ENCODE results near the gene CLTRN.
"Not testable (repeated sequence)": the region's sequence is repeated elsewhere in the genome, so short reads cannot be mapped to it uniquely, and the experiment has no call there.

The CLTRN gene, protein sequence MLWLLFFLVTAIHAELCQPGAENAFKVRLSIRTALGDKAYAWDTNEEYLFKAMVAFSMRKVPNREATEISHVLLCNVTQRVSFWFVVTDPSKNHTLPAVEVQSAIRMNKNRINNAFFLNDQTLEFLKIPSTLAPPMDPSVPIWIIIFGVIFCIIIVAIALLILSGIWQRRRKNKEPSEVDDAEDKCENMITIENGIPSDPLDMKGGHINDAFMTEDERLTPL

DNA sequence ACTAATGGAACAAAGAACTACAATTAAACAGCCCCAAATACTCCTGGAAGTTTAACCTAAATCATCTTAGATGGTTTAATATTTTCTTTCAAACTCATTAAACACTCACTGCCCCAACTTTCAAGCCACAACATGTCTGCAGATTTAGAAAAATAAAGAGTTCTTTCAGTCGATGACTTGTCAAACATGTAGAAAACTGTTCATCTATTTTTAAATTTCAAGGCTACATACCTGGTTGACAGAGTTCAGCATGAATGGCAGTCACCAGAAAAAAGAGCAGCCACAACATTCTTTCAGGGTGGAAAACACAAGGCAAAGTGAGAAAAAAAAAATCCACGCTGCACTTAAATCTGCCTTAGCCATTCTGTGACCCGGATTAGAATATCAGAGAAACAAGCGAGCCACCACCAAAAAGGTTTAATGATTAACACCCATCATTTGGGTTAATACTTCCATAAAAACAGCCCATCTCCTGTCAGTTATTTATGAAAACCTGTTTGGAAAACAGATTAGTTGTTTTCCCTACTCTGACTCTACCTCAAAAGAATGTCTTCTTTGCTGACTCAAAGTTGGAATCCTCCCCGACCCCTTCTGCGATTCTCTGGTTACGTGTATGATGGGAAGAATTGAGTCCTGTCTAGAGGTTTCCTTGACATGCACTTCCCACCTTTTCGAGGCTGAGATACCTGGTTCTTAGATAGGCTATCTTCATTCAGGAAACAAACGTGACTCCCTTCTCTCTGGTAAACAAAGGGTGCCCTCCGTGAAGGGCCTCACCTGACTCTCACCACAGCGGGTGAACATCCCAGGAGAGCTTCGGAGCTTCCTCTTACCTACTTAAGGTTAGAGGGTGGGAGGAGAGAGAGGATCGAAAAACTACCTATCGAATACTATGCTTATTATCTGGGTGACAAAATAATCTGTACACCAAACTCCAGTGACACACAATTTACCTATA is at the start of gene CLTRN:
CLTRN (minus strand) TSS at position 319 of the 958 bp plus-strand sequence; CDS start at position 289, 30 bp downstream.
- DNase-seq (ENCODE audit: low spot score), result no peak

DNA sequence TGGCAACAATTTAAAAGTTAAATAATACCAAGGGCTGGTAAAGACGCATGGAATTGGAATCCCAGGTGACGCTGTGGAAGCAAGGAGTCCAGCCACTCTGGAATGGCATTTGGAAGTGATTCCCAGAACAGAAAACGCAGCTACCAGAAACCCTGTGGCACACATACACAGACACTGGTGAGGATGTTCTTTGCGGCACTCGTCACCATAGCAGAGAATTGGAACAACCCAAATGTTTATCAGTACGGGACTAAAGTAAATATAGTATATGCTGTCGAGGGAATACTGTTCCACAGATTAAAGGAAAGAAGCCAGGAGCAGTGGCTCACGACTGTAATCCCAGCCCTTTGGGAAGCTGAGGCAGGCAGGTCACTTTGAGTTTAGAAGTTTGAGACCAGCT is 39.7 kb upstream of the CLTRN start:
- not testable (repeated sequence) for DNase-seq (ENCODE audit: low spot score)

DNA sequence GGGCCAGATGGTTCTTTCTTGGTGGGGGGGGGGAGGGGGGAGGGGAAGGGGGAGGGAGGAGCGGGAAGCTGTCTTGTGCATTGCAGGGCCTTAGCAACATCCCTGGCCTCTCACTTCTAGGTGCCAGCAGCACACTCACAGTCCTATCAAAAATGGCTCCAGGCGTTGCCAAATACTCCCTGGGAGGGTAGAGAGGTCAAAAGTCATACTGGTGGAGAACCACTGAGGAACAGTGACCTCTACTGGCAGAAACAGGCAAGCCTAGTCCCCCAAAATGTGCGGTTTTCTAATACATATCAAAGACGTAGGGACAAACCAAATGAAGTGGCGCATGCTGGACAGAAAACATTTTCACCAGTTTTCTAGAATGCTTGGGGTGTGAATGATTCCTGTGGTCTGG is 39.2 kb upstream of the CLTRN start:
- not testable (repeated sequence) for DNase-seq (ENCODE audit: low spot score)

DNA sequence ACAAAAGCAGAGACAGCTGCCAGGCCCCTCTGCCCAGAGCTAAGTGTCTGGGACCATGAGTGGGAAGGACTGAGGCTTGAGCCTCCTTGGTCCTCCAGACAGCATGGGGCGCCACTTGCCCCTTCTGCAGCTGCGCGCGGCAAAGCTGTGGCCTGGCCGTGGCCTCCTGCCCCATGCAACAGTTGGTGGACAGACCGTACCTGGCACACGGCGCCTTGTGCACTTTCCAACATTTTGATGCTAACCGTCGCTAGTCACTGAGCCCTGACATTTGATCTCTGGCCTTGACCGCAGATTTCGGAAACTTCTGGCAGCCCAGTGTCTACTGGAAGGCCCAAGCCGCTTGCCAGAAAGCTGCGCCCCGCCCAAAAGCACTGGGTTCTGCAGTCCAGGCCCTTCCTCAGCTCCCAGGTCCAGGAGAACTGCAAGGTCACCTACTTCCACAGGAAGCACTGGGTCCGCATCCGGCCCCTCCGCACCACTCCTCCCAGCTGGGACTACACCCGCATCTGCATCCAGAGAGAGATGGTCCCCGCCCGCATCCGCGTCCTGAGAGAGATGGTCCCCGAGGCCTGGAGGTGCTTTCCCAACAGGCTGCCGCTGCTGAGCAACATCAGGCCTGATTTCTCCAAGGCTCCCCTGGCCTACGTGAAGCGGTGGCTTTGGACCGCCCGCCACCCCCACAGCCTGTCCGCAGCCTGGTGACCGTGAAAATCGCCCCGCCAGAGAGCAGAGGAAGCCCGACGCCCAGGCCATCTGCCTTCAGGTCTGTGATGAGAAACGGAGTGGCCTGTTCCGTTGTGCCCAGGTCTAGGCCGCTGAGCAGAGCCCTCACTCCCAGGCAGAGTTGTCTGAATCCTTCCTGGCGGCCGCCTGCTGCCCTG is 38.1 kb upstream of the CLTRN start:
- no peak for DNase-seq (ENCODE audit: low spot score)

DNA sequence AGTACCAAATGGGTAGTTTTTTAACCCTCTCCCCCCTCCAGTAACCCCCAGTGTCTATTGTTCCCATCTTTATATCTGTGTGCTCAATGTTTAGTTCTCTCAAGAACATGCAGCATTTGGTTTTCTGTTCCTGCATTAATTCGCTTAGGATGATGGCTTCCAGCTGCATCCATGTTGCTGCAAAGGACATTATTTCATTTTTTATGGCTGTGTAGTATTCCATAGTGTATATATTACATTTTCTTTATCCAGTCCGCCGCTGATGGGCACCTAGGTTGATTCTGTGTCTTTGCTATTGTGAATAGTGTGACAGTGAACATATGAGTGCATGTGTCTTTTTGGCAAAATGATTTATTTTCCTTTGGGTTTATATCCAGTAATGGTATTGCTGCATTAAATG is 31.9 kb upstream of the CLTRN start:
- DNase-seq (ENCODE audit: low spot score), result no peak

DNA sequence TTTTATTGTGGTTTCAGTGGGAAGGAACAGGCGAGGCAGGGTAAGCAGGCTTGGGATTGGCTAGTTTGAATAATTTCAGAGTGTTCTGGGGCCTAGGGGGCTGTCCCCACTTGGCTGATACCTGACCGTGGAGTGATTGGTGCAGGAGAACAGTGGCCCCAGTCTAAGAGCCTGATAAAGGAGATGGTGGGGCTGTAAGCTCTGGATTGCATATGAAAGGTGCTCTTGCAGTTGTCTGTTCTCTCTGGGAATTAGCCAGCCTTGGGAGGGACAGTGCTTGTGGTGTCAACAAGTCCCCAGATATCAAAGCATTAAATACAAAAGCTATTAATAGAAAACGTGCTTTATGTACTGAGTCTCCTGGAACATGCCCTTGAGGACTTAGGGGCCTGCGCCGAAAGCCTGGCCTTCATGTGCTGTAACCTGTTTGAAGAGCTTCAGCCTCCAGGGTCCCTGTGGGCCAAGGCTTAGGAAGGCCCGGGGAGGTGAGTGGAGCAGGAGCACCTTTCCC is 30.4 kb upstream of the CLTRN start:
- DNase-seq (ENCODE audit: low spot score), result no peak

DNA sequence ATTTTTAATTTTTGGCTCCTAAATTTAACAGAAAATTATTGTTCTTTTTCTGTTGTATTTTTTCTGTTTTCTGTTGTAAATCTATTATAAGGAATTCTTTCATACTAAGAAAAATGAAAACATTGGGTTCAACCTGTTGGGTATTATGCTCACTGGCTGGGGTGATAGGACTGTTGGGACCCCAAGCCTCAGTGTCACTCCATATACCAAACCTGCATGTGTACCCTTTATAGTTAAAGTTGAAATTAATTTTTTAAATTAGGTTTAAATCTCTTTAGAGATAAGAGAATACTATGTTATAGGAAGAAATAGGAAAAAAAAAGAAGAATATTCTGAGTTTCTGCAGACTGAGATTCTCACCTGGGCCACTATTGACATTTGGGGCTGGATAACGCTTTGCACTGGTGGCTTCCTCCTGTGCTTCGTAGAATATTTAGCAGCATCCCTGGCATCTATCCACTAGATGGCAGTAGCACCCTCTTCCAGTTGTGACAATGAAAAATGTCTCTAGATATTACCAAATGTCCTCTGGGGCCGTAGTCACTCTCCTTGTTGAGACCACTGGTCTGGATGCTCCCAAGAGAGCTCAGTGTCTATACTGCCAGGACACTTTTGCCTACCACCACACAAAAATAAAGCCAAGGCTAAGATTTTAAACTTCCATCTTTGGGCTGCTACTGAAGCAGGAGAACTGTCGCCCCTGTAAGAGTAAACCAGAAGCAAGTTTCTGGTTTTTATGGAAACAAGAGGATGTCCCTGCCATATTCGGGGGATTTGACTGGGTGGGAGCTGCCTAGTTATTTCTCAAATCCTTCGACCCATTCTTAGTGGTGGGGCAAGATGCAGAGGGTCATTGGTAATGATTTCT is 22.4 kb upstream of the CLTRN start:
- no peak for DNase-seq (ENCODE audit: low spot score)

DNA sequence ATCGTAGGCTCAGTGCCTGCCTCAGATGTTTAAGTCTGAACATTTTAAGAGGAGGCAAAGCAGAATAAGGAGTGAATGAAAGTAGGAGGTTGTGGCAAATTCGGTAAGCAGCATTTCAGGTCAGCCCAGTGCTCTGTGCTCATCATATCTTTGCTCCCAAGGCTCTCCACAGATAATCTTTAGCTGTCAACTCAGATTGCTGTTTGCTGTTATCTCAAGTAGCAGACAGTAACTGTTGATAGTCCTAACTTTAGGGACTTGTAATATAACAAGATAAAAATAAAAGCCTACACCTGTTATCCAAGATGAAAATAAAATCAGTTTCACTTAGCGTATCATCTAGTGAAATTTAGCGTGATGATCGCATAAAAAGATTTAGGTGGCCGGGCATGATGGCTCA is 18.6 kb upstream of the CLTRN start:
- no peak for DNase-seq (ENCODE audit: low spot score)

DNA sequence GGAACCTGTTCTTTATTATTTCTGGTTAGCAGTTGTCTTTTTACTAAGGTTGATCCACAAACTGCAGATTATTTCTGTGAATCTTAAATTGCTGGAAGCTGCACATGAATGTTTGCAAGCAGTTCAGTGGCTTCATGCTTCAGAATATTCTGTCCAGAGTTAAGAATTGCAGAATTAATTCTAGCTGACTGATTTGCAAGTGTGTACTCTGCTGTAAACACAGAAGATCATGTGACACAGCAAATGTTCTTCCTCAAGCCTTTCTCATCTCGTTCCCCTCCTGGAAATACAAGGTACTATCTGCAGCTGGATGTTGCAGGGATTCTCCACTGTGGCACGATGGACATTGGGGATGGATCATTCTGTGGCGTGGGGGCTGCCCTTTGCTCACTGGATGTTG is 16.8 kb upstream of the CLTRN start:
- no peak for DNase-seq (ENCODE audit: low spot score)

DNA sequence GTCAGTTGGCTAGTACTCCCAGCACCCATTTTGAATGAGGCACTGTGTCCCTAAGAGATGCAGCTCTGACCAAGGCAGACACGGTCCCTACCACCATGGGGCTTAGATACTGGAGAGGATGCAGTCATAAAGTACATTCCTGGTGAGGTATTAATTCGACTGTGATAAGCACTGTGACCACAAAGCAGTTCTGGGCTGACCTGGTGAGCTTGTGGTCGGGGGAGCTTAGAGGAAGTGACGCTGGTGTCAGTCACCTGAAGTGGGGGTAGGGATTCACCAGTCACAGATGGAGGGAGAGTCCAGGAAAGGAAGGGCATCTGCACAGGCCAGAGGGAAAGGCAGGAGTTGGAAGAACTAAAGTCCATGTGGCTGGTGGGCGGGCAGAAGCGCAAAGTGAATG is 15.8 kb upstream of the CLTRN start:
- no peak for DNase-seq (ENCODE audit: low spot score)

DNA sequence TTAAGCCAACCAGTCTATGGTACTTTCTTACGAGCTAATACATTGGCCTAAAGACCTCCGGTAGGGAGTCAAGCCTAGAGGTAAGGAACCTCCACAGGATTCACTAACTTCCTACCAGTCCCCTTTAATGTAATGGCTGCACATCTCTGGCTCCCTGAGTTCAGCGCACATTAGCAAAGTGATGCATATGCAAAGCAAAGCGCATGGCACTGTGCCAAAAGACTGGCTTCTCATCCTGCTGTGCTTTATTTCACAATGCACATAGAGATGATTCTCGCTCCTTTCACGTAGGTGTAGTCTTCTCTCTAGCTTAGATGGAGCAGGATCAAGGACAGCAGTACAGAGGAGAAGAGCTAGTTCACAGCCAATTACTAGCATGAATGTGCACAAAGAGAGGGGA is 14.6 kb upstream of the CLTRN start:
- no peak for DNase-seq (ENCODE audit: low spot score)

DNA sequence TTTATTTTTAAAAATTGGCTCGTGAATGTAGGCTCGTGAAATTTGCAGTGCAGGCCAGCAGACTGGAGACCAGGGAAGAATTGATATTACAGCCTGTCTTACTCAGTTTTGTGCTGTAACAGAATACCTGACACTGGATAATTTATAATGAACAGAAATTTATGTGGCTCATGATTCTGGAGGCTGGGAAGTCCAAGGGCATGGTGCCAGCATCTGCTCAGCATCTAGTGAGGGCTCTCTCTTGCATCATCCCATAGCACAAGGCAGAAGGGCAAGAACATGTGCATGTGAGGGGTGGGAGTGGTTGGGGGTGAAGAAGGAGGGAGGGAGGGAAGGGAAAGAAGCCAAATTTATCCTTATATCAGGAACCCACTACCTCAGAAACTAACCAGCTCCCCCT is 13.7 kb upstream of the CLTRN start:
- DNase-seq (ENCODE audit: low spot score), result no peak

DNA sequence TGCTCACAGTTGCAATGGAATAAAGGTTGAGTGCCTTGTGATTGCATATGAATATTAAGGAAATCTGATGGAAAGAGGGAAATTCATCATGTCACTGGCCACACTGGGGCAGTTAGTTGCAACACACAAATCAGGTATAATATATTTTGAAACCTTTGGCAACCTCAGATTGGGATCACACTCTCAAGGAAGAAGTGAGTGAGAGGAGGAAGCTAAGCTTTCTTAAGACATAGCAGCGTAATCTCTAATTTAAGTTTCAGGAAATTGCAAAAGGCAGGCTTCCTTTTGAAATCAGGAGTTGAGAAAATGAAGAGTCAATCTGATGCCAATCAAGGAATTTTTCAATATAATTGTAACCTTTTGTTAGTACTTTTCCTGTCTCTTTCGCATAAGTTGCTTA is 12.3 kb upstream of the CLTRN start:
- no peak for DNase-seq (ENCODE audit: low spot score)

DNA sequence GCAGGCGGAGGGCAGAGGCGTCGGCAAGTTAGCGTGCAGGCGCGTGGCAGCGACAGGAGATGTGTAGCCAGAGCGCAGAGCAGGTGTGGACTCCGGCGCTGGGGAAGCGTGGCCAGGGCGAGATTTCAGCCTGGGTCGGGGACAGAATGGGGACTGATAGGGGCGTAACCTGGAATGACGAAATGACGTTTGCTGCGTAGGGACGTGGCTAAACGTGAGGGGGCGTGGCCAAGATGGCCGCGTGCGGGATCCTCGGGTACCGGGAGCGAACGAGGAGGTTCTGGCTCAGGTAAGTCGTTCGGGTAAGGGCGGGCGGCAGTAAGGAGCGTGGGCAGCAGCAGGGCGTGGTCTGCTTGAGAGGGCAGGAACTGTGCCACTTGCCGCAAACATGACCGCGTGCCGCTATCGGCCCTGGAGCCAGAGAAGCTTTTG is 10.9 kb upstream of the CLTRN start:
- DNase-seq (ENCODE audit: low spot score), result peak; percentile 91

DNA sequence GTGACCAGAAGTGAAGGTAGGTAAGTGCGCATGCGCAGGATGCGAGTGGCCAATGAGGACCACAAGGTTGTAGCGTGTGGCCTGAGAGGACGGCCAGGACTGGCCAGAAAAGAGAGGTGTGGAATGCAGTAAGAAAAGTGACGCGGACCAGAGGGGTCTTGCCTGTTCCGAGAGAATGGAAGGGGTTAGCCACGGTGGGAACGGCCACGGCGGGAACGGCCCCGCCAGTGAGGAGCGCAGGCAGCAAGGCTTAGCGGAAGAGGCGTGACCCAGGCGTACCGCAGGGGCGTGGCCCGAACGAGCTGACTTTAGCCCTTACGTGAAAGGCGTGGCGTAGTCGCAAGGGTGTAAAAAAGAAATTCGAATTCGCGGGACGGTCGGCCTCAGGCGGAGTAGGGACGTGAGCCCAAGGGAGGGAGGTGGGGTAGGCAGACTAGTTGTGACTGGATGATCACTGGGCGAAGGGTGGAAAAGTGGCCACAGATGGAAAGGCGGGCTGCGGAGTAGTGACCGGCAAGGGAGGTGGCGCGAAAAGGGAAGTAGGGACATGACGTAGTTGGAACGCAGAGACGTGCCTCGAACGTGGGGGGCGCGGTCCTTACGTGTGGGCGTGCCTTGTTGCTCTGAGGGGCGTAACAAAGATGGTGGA is 10.4 kb upstream of the CLTRN start:
- peak; percentile 90 for DNase-seq (ENCODE audit: low spot score)

DNA sequence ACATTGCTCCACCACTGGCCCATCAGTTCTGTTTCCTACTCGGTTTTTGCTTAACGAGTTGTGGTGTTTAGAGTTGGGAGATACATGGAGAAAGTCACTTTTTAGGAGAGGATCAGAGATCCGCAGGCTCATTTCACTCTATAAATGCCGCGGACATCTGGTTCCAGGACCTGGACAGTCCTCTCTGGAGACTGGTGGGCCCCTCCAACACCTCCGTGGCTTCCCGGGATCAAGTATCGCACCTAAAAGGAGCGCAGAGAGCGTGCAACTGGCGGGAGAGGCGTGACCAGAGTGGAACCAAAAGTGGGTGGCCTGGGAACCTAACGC is 9.9 kb upstream of the CLTRN start:
- DNase-seq (ENCODE audit: low spot score), result no peak

DNA sequence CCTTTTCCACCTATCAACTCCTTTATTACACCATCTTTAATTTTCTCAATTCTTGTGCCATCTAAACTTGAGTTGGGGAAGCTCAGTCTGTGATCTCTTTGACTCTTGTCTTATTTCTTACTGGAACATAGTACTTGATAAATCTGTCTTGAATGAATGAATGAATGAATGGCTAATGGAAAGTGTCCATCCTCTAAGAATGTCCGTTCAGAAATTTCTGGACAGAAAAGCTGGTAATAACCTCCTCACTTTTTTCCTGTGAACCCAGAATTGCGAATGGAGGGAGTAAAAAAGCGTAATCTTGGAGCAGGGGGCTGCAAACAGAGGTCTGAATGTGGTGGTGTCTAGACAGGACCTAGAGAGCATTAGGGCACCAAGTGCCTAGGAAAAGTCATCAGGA is 9.4 kb upstream of the CLTRN start:
- no peak for DNase-seq (ENCODE audit: low spot score)

DNA sequence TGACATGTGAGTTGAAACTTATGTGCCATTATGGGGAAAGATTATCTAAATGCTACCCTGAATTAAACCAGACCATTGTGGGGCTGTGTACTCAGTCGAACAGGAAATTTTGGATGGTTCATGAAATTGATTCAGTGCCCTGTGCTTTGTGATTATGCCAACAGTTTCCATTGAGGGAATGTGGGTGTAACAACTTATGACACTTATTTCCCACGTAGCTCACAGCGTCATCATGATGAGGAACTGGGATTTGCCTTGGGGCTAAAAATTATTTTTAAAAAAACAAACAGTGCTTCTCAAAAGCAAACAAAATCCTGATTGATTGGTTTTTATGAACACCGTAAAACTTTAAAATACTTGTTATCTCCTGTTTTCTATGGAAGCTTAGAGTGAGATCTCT is 8.3 kb upstream of the CLTRN start:
- no peak for DNase-seq (ENCODE audit: low spot score)

DNA sequence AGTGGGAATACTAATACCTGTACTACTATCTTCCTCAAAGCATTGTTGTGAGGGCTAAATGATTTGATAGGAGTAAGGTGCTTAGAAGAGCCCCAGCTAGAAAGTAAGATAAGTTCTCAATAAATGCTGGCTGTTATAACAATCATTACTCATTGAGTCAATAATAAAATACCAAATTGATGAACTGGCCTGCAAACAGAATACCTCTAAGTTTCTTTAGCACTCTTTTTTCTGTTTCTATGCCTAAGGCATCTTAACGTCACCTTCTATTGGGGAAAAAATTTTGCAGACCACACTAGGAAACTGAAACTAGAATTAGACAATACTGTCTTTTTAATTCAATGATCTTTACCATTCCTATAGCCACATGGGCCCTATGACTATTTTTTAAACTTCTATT is 1.2 kb downstream of the CLTRN start:
- DNase-seq (ENCODE audit: low spot score), result no peak

DNA sequence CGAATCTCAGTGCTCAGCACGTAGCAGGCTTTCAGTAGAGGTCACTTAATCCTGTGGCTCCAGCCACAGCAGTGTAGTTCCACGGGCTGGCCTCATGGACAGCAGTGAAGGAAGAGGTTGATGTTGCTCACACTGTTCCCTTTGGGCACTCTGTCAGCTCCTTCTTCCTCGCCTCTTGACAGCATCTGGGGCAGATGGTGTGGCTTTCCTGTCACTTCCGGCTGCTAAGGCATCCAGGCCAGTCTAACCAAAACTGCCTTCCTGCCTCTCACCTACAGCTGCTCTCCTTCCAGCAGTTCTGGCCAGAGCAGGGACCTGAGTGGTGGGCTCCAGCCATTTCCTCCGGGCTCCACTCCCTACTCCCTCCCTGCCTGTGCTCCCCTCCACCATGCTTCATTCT is 9.8 kb downstream of the CLTRN start:
- not testable (repeated sequence) for DNase-seq (ENCODE audit: low spot score)

DNA sequence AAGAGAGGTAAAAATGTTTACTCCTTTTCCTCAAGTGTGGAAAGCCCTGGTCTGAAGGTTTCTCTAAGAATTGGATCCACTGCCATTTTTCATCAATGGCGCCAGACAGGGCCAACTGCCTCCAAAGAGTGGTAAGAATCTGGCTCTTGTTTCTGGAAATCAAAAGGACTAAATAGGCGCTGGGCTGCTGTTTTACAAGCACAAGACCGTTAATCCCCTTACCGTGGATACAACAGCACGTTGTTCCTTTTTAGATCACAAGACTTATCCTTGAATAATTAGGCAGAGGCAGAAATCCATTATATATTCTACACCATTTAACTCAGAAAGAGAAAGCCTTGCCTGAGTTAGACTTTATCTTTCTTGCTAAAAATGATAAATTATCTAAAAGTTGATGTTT is 10.6 kb downstream of the CLTRN start:
- no peak for DNase-seq (ENCODE audit: low spot score)
